ENCODE data around the gene HIPK4. TPM values are rescaled to one million over a fixed set of nuclear protein-coding genes. Genes with fewer than 3 reads are reported as not detected.

The HIPK4 gene
- total RNA-seq, 1 experiment from 2014 or later: 0.74 TPM

- Histone ChIP-seq H3K4me1 (ENCODE audit: control insufficient read depth in 1 of 2, insufficient read depth in 2 of 2, low read length in 2 of 2) (peaks cover 28 to 69% of the 10 kb centered on the region in 2 experiments), H3K9me3 (ENCODE audit: control insufficient read depth in 1 of 2, insufficient read depth in 1 of 2, low read depth in 1 of 2, low read length in 2 of 2) (no peaks in the 10 kb centered on the region), H3K36me3 (ENCODE audit: control insufficient read depth in 1 of 2, insufficient read depth in 2 of 2, low read length in 2 of 2) (peaks cover 5 to 13% of the 10 kb centered on the region in 2 experiments; a peak in 2 of 4 replicates), H3K27me3 (ENCODE audit: insufficient read depth, low read length) (no peaks in the 10 kb centered on the region), H3K9ac (ENCODE audit: low read length) (peak overlapping the region; percentile 80), H3K79me2 (ENCODE audit: insufficient read depth, low read length) (peaks cover 35% of the 10 kb centered on the region), H3K4me3 (replicated peaks in 1 of 2; ENCODE audit: low read depth in 1 of 2, low read length in 2 of 2) (peak overlapping the region; percentile 65 to 84), H3K9me2 (ENCODE audit: insufficient read depth) (no peaks in the 10 kb centered on the region), H2AFZ (ENCODE audit: low read depth, low read length, poor library complexity, severe bottlenecking) (no peak overlapping the region), H3K4me2 (ENCODE audit: low read length) (peak overlapping the region; percentile 95), H3K27ac (ENCODE audit: low read depth, low read length) (peak overlapping the region; percentile 98; the same call in 1 of the 2 replicates), H4K20me1 (ENCODE audit: insufficient read depth) (no peaks in the 10 kb centered on the region)
- ChIA-PET POLR2A (interaction anchor here (1.6 to 2.2 kb wide), 2 partner anchors 19 to 20 kb away, joined by 4 to 6 read pairs; partner anchors contain the start of gene SERTAD3), CTCF (no interaction called here), RAD21 (ENCODE audit: low non-redundant PET in 1 of 2, low total read pairs in 2 of 2, uncharacterized antibody in 2 of 2, unreplicated experiment in 2 of 2) (no interaction called here)
- no peak for DNase-seq (ENCODE audit: low read depth, low spot score)
- no peak for TF ChIP-seq YY1 (IDR thresholded peaks at IDR 0.05; ENCODE audit: extremely low read depth, insufficient replicate concordance, low read depth, low read length)
- no peak for TF ChIP-seq SRF (IDR thresholded peaks at IDR 0.05; ENCODE audit: low read depth)
- no peak for TF ChIP-seq ATF3 (IDR thresholded peaks at IDR 0.05)
- TF ChIP-seq EGR1 (IDR thresholded peaks at IDR 0.05; ENCODE audit: low read depth): no peak
- TF ChIP-seq TCF7L2 (IDR thresholded peaks at IDR 0.05; ENCODE audit: borderline replicate concordance, extremely low read depth, insufficient read depth, insufficient read length): no peak
- no peak for TF ChIP-seq SP1 (IDR thresholded peaks at IDR 0.05; ENCODE audit: low read depth)
- TF ChIP-seq JUND (IDR thresholded peaks at IDR 0.05): no peak
- no peak for TF ChIP-seq POLR2A (IDR thresholded peaks at IDR 0.05; ENCODE audit: borderline replicate concordance, extremely low read depth, insufficient read depth, insufficient read length)
- TF ChIP-seq ZNF274 (IDR thresholded peaks at IDR 0.05; ENCODE audit: low read depth, low read length): no peak
- TF ChIP-seq, protein P1, sequence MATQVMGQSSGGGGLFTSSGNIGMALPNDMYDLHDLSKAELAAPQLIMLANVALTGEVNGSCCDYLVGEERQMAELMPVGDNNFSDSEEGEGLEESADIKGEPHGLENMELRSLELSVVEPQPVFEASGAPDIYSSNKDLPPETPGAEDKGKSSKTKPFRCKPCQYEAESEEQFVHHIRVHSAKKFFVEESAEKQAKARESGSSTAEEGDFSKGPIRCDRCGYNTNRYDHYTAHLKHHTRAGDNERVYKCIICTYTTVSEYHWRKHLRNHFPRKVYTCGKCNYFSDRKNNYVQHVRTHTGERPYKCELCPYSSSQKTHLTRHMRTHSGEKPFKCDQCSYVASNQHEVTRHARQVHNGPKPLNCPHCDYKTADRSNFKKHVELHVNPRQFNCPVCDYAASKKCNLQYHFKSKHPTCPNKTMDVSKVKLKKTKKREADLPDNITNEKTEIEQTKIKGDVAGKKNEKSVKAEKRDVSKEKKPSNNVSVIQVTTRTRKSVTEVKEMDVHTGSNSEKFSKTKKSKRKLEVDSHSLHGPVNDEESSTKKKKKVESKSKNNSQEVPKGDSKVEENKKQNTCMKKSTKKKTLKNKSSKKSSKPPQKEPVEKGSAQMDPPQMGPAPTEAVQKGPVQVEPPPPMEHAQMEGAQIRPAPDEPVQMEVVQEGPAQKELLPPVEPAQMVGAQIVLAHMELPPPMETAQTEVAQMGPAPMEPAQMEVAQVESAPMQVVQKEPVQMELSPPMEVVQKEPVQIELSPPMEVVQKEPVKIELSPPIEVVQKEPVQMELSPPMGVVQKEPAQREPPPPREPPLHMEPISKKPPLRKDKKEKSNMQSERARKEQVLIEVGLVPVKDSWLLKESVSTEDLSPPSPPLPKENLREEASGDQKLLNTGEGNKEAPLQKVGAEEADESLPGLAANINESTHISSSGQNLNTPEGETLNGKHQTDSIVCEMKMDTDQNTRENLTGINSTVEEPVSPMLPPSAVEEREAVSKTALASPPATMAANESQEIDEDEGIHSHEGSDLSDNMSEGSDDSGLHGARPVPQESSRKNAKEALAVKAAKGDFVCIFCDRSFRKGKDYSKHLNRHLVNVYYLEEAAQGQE (IDR thresholded peaks at IDR 0.05; ENCODE audit: low read depth): no peak
- no peak for TF ChIP-seq ZFX (IDR thresholded peaks at IDR 0.05)
- no peak for TF ChIP-seq SIN3A (IDR thresholded peaks at IDR 0.05; ENCODE audit: low read depth)
- intact Hi-C loops (cut with micrococcal nuclease): loop anchor here (5.0 kb wide), 1 partner anchor 178 kb away; the partner anchor contains the start of gene LTBP4
- no TSS peak for BruUV-seq (replicated peaks)
- ATAC-seq: no peak
These were observed 34.0 kb upstream of the HIPK4 start for GRCh38 chr19:40423938-40424337.

Measured in HCT116 (cell line).